Measurements from ENCODE around the gene CDH26.

The CDH26 gene

DNA sequence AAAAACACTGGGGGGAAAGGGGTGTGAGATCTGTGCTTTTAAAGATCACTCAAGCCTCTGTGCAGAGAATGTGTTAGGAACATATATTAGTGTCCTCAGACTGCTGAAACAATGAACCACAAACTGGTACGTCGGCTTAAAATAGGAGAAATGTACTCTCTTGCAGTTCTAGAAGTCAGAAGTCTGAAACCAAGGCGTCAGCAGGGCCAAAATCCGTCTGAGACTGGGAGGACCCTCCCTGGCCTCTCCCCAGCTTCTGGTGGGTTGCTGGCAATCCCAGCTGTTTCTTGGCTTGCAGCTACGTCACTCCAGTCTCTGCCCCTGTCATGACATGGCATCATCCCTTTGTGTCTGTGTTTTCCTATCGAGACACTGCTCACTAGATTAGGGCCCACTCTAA is 3.9 kb downstream of the CDH26 start:
- DNase-seq = no peak
- H3K36me3 ChIP-seq = no peaks in the 10 kb centered on the region
- no peaks in the 10 kb centered on the region for H3K9me3 ChIP-seq
- H3K4me3 ChIP-seq (ENCODE audit: low read depth, low read length) = no peak overlapping the region
- TF ChIP-seq, protein P1, sequence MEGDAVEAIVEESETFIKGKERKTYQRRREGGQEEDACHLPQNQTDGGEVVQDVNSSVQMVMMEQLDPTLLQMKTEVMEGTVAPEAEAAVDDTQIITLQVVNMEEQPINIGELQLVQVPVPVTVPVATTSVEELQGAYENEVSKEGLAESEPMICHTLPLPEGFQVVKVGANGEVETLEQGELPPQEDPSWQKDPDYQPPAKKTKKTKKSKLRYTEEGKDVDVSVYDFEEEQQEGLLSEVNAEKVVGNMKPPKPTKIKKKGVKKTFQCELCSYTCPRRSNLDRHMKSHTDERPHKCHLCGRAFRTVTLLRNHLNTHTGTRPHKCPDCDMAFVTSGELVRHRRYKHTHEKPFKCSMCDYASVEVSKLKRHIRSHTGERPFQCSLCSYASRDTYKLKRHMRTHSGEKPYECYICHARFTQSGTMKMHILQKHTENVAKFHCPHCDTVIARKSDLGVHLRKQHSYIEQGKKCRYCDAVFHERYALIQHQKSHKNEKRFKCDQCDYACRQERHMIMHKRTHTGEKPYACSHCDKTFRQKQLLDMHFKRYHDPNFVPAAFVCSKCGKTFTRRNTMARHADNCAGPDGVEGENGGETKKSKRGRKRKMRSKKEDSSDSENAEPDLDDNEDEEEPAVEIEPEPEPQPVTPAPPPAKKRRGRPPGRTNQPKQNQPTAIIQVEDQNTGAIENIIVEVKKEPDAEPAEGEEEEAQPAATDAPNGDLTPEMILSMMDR (IDR thresholded peaks at IDR 0.05; ENCODE audit: low read depth, low read length) = no peak
- peaks cover 6% of the 10 kb centered on the region for H3K27me3 ChIP-seq
- H3K4me1 ChIP-seq = no peaks in the 10 kb centered on the region

- H3K4me1 ChIP-seq = no peaks in the 10 kb centered on the region
- no peak for DNase-seq
- H3K36me3 ChIP-seq = no peaks in the 10 kb centered on the region
- peaks cover 6% of the 10 kb centered on the region; the same call in 1 of the 2 replicates for H3K27me3 ChIP-seq
- H3K4me3 ChIP-seq (ENCODE audit: low read depth, low read length) = no peak overlapping the region
- TF ChIP-seq, protein P1 (IDR thresholded peaks at IDR 0.05; ENCODE audit: low read depth, low read length) = no peak
- H3K9me3 ChIP-seq = no peaks in the 10 kb centered on the region
Observed at GRCh38 chr20:59966428-59966827, 8.2 kb downstream of the CDH26 start.

GRCh38 chr20:59971428-59971827 is 13.2 kb downstream of the CDH26 start:
- H3K4me1 ChIP-seq = no peaks in the 10 kb centered on the region
- H3K27me3 ChIP-seq = no peaks in the 10 kb centered on the region
- no peak for DNase-seq
- H3K9me3 ChIP-seq = no peaks in the 10 kb centered on the region
- TF ChIP-seq, protein P1 (IDR thresholded peaks at IDR 0.05; ENCODE audit: low read depth, low read length) = no peak
- H3K36me3 ChIP-seq = no peaks in the 10 kb centered on the region
- H3K4me3 ChIP-seq (ENCODE audit: low read depth, low read length) = no peak overlapping the region

GRCh38 chr20:59972037-59972801 is 14.0 kb downstream of the CDH26 start:
- TF ChIP-seq, protein P1 (IDR thresholded peaks at IDR 0.05; ENCODE audit: low read depth, low read length) = no peak
- DNase-seq = no peak

GRCh38 chr20:59976156-59976782 is 18.0 kb downstream of the CDH26 start:
- no peak for DNase-seq

More at GRCh38 chr20:59972037-59972801, 14.0 kb downstream of the CDH26 start:
- Histone ChIP-seq H3K27me3 (no peaks in the 10 kb centered on the region), H3K4me3 (ENCODE audit: low read depth, low read length) (no peak overlapping the region), H3K36me3 (no peaks in the 10 kb centered on the region), H3K4me1 (no peaks in the 10 kb centered on the region), H3K9me3 (no peaks in the 10 kb centered on the region)

More at GRCh38 chr20:59976156-59976782, 18.0 kb downstream of the CDH26 start:
- Histone ChIP-seq H3K9me3 (no peaks in the 10 kb centered on the region), H3K4me1 (no peaks in the 10 kb centered on the region), H3K27me3 (no peaks in the 10 kb centered on the region), H3K4me3 (ENCODE audit: low read depth, low read length) (no peak overlapping the region), H3K36me3 (no peaks in the 10 kb centered on the region)
- TF ChIP-seq, protein P1 (IDR thresholded peaks at IDR 0.05; ENCODE audit: low read depth, low read length) = no peak
